OCI-LY7 (cell line): Measurements from ENCODE around the gene ENOX1. TPM values are rescaled to one million over a fixed set of nuclear protein-coding genes. Genes with fewer than 3 reads are reported as not detected.

ENCODE experiments used
- BruUV-seq: library from RNA; stranded (reverse); fragments of 400-500 nt; replicated peaks from 2 replicates; lab custom pipeline; 2021; lab: Mats Ljungman, UMichigan
- CTCF ChIA-PET: fragments of 300-600 bp; sonication (Branson Sonifier 250); formaldehyde crosslinking; loops from one replicate; lab custom pipeline; 2022; ENCODE audit warnings: antibody characterized with exemption; ENCODE audit not compliant: unreplicated experiment; lab: Charles Lee
- POLR2A ChIA-PET: fragments of 300-600 bp; sonication (Branson Sonifier 250); formaldehyde crosslinking; loops from one replicate; lab custom pipeline; 2022; ENCODE audit warnings: antibody characterized with exemption; lab: Charles Lee
- DNase-seq: peaks from one replicate; pipeline ENCODE4 v3.0.0-alpha.2; 2015; ENCODE audit warnings: low spot score
- H2AFZ ChIP-seq: fragments of 200-600 bp; sonication (generic), shearing (Covaris generic); 2 replicates; pipeline ENCODE4 v1.6.1; 2014; ENCODE audit warnings: mild to moderate bottlenecking, antibody characterized with exemption, low read length, moderate library complexity
- H3K27ac ChIP-seq: fragments of 200-600 bp; sonication (generic); 2 replicates; pipeline ENCODE4 v1.5.1; 2014; ENCODE audit warnings: mixed run types, low read depth, mild to moderate bottlenecking, moderate library complexity, low read length, inconsistent platforms; ENCODE audit not compliant: poor library complexity, severe bottlenecking
- H3K36me3 ChIP-seq: fragments of 200-600 bp; sonication (generic); 2 replicates; pipeline ENCODE4 v1.6.1; 2014; ENCODE audit warnings: mild to moderate bottlenecking, antibody characterized with exemption, low read length, moderate library complexity, mixed read lengths; ENCODE audit not compliant: insufficient read depth
- H3K4me1 ChIP-seq: fragments of 200-600 bp; sonication (generic); 2 replicates; pipeline ENCODE4 v1.5.1; 2014; ENCODE audit warnings: mild to moderate bottlenecking, low read length; ENCODE audit not compliant: insufficient read depth, poor library complexity, severe bottlenecking
- H3K4me2 ChIP-seq: fragments of 200-600 bp; sonication (generic); 2 replicates; pipeline ENCODE4 v1.6.1; 2014; ENCODE audit warnings: mild to moderate bottlenecking, low read length
- H3K4me3 ChIP-seq: fragments of 200-600 bp; sonication (generic); 2 replicates; pipeline ENCODE4 v1.5.1; 2014; ENCODE audit warnings: mild to moderate bottlenecking, low read depth, low read length; ENCODE audit not compliant: poor library complexity, severe bottlenecking
- H3K79me2 ChIP-seq: fragments of 200-600 bp; sonication (generic); 2 replicates; pipeline ENCODE4 v1.6.1; 2016; ENCODE audit warnings: low read depth, mild to moderate bottlenecking, low read length, moderate library complexity, mixed read lengths; ENCODE audit not compliant: insufficient read depth
- H3K9me2 ChIP-seq: fragments of 200-600 bp; sonication (generic); 2 replicates; pipeline ENCODE4 v1.6.1; 2016; ENCODE audit warnings: mild to moderate bottlenecking, low read length, mixed read lengths; ENCODE audit not compliant: insufficient read depth
- H3K9me3 ChIP-seq: fragments of 200-600 bp; sonication (generic); 2 replicates; pipeline ENCODE4 v1.6.1; 2014; ENCODE audit warnings: mild to moderate bottlenecking, mixed run types, low read length, mixed read lengths
- H4K20me1 ChIP-seq: fragments of 200-600 bp; sonication (generic); 2 replicates; pipeline ENCODE4 v1.6.1; 2014; ENCODE audit warnings: mild to moderate bottlenecking, antibody characterized with exemption, low read length, moderate library complexity, mixed read lengths; ENCODE audit not compliant: insufficient read depth
- EZH2phosphoT487 ChIP-seq: fragments of 200-600 bp; sonication (generic); IDR thresholded peaks from 2 replicates; pipeline ENCODE4 v1.6.1; 2018; ENCODE audit warnings: low read depth, borderline replicate concordance, mild to moderate bottlenecking, mixed run types, antibody characterized with exemption, low read length, moderate library complexity, mixed read lengths
- intact Hi-C: fragments of 100-400 bp; cut with micrococcal nuclease; formaldehyde crosslinking; loops from one replicate; pipeline ENCODE4 v1.10.0; 2022; ENCODE audit not compliant: unreplicated experiment
- total RNA-seq, 2 experiments: library from RNA; depleted of rRNA in 1 of 2; stranded (reverse); fragments of >200 nt in 1 of 2; shearing (Covaris generic) in 1 of 2; gene quantifications; 2 replicates each; pipeline ENCODE4 v1.2.3, GENCODE V29; 2014 to 2022
- TF ChIP-seq, protein P1 (sequence below): fragments of 200-600 bp; sonication (generic); conservative IDR thresholded peaks from 2 replicates; pipeline ENCODE4 v1.5.1; 2014; ENCODE audit warnings: mild to moderate bottlenecking, antibody characterized with exemption, low read length, moderate library complexity, mixed read lengths

The ENOX1 gene
- total RNA-seq, 2 experiments from 2014 or later = 0.03 TPM; not detected in 1

DNA sequence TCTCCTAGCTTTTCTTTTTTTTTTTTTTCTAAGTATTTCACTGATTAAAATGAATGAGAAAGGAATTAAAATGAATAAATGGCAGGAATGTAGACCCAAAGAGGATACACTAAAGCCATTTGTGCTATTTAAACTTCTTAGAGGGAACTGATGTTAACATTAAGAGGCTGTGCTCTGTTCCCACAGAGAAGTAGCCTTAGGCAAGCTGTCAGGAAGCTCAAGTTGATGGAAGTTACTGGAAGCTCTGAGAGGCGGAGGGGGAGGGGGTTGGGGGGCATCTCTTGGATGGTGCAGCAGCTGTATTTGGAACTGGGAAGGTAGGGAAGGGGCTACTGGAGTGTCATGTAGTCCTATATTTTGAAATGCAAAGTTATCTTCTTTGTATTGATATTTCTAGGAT lies 595.2 kb downstream of the ENOX1 start:
- intact Hi-C loops = no loop called here
- POLR2A ChIA-PET = no interaction called here
- CTCF ChIA-PET = no interaction called here
- no peaks in the 10 kb centered on the region for H4K20me1 ChIP-seq
- TF ChIP-seq, protein P1, sequence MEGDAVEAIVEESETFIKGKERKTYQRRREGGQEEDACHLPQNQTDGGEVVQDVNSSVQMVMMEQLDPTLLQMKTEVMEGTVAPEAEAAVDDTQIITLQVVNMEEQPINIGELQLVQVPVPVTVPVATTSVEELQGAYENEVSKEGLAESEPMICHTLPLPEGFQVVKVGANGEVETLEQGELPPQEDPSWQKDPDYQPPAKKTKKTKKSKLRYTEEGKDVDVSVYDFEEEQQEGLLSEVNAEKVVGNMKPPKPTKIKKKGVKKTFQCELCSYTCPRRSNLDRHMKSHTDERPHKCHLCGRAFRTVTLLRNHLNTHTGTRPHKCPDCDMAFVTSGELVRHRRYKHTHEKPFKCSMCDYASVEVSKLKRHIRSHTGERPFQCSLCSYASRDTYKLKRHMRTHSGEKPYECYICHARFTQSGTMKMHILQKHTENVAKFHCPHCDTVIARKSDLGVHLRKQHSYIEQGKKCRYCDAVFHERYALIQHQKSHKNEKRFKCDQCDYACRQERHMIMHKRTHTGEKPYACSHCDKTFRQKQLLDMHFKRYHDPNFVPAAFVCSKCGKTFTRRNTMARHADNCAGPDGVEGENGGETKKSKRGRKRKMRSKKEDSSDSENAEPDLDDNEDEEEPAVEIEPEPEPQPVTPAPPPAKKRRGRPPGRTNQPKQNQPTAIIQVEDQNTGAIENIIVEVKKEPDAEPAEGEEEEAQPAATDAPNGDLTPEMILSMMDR = no peak
- TF ChIP-seq EZH2phosphoT487 = no peak
- BruUV-seq = no TSS peak
- no peaks in the 10 kb centered on the region for H3K36me3 ChIP-seq
- H3K79me2 ChIP-seq = no peaks in the 10 kb centered on the region
- no peaks in the 10 kb centered on the region for H3K9me2 ChIP-seq
- no peak overlapping the region for H3K27ac ChIP-seq
- DNase-seq = no peak
- no peaks in the 10 kb centered on the region for H3K9me3 ChIP-seq
- H3K4me3 ChIP-seq = no peak overlapping the region
- no peak overlapping the region for H3K4me2 ChIP-seq
- no peak overlapping the region for H2AFZ ChIP-seq
- no peaks in the 10 kb centered on the region for H3K4me1 ChIP-seq

DNA sequence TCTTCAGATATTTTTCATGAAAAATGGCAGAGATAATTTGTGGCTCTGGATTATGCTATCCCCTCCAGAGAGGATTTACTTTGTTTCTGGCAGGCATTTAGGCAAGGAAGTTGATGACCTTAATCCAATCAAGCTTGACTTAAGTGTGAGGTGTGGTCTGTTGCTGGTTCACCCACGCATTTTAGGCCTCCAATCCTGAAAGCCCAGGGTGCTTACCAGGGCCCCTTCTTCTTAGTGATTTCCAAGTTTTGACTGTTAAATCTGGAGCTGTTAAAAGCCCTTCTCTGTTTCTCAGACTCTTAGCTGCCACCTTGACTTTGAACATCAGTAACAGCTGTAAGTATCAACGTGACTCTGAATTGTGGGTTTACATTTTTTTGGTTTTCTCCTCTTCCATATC lies 601.5 kb downstream of the ENOX1 start:
- H3K4me3 ChIP-seq = no peak overlapping the region
- H3K4me2 ChIP-seq = no peak overlapping the region
- BruUV-seq = no TSS peak
- POLR2A ChIA-PET = no interaction called here
- H3K36me3 ChIP-seq = no peaks in the 10 kb centered on the region
- DNase-seq = no peak
- H3K9me3 ChIP-seq = no peaks in the 10 kb centered on the region
- CTCF ChIA-PET = no interaction called here
- intact Hi-C loops = no loop called here
- no peaks in the 10 kb centered on the region for H3K4me1 ChIP-seq
- no peaks in the 10 kb centered on the region; the same call in 1 of the 2 replicates for H3K9me2 ChIP-seq
- H2AFZ ChIP-seq = no peak overlapping the region
- TF ChIP-seq, protein P1 = no peak
- TF ChIP-seq EZH2phosphoT487 = no peak
- H3K79me2 ChIP-seq = no peaks in the 10 kb centered on the region
- no peaks in the 10 kb centered on the region for H4K20me1 ChIP-seq
- H3K27ac ChIP-seq = no peak overlapping the region

DNA sequence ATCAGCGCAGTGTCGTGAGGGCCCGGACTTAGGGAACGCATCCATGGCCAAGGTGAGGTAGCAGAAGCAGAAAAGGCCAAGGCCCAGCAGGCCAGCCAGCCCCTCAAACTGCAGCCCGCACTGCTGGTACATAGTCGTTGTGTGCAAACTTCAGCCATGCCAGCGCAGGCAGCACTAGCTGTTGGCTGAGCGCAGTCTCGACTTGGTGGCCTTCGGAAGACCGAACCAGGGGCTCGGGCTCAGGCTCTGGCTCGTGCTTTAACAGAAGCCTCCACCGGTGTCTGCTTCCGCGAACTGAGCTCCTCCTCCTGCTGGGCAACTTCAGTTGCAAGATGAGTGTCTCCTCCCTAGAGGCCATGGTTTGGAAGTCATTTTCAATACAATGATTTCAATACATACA lies 605.9 kb downstream of the ENOX1 start:
- Histone ChIP-seq H2AFZ (no peak overlapping the region), H3K4me1 (no peaks in the 10 kb centered on the region), H3K4me3 (no peak overlapping the region), H3K4me2 (no peak overlapping the region), H3K36me3 (no peaks in the 10 kb centered on the region), H3K27ac (no peak overlapping the region), H3K9me2 (no peaks in the 10 kb centered on the region; the same call in 1 of the 2 replicates), H4K20me1 (no peaks in the 10 kb centered on the region), H3K9me3 (no peaks in the 10 kb centered on the region), H3K79me2 (no peaks in the 10 kb centered on the region)
- ChIA-PET POLR2A (no interaction called here), CTCF (no interaction called here)
- DNase-seq = no peak
- TF ChIP-seq, protein P1 = no peak
- no peak for TF ChIP-seq EZH2phosphoT487
- intact Hi-C loops = no loop called here
- BruUV-seq = no TSS peak
